WTC11 (cell line): ENCODE results near the gene NEK11. TPM values are rescaled to one million over a fixed set of nuclear protein-coding genes. Genes with fewer than 3 reads are reported as not detected.

ENCODE experiments used
- ATAC-seq: fragments of 200-7000 bp; cut with Tn5 transposase; 2 replicates; pipeline ENCODE4 v1.10.0; 2021; ENCODE audit warnings: mild to moderate bottlenecking, moderate library complexity
- CTCF ChIA-PET: fragments of 300-600 bp; sonication (Branson Sonifier 250); formaldehyde crosslinking; loops from one replicate; lab custom pipeline; 2021; ENCODE audit warnings: antibody characterized with exemption; lab: Charles Lee
- POLR2A ChIA-PET: fragments of 350-600 bp; sonication (Branson Sonifier 250); formaldehyde crosslinking; loops from one replicate; lab custom pipeline; 2021; ENCODE audit warnings: antibody characterized with exemption; lab: Charles Lee
- DNase-seq: peaks from one replicate; pipeline ENCODE4 v3.0.0; 2021; ENCODE audit warnings: low spot score
- H3K27ac Mint-ChIP-seq: 2 replicates; pipeline ENCODE4 v1.8.0; 2021; ENCODE audit warnings: mixed read lengths
- H3K27me3 Mint-ChIP-seq: 2 replicates; pipeline ENCODE4 v1.8.0; 2021; ENCODE audit warnings: low read depth, mild to moderate bottlenecking, moderate library complexity, mixed read lengths
- H3K36me3 Mint-ChIP-seq: 2 replicates; pipeline ENCODE4 v1.8.0; 2021; ENCODE audit warnings: mixed read lengths
- H3K4me1 Mint-ChIP-seq: 2 replicates; pipeline ENCODE4 v1.8.0; 2022; ENCODE audit warnings: mixed read lengths
- H3K4me3 Mint-ChIP-seq: 2 replicates; pipeline ENCODE4 v1.8.0; 2021; ENCODE audit warnings: mild to moderate bottlenecking, moderate library complexity, mixed read lengths
- H3K9me3 Mint-ChIP-seq: 2 replicates; pipeline ENCODE4 v1.8.0; 2021; ENCODE audit warnings: mixed read lengths
- ATF1 ChIP-seq: sonication (generic); formaldehyde crosslinking; IDR thresholded peaks from 2 replicates; pipeline ENCODE4 v1.8.1; 2023; ENCODE audit warnings: mild to moderate bottlenecking, moderate library complexity, missing genetic modification reagents
- ETV6 ChIP-seq: sonication (generic); formaldehyde crosslinking; IDR thresholded peaks from 2 replicates; pipeline ENCODE4 v1.8.1; 2022; ENCODE audit warnings: mild to moderate bottlenecking, missing genetic modification reagents
- FOXP4 ChIP-seq: sonication (generic); formaldehyde crosslinking; IDR thresholded peaks from 2 replicates; pipeline ENCODE4 v1.8.0; 2022; ENCODE audit warnings: mild to moderate bottlenecking, missing genetic modification reagents
- GABPB1 ChIP-seq: sonication (generic); formaldehyde crosslinking; IDR thresholded peaks from 2 replicates; pipeline ENCODE4 v1.8.1; 2023; ENCODE audit warnings: mild to moderate bottlenecking, missing genetic modification reagents
- GRHL2 ChIP-seq: fragments of 250-450 bp; sonication (Bioruptor Pico); IDR thresholded peaks from 2 replicates; pipeline ENCODE4 v1.8.0; 2022; ENCODE audit warnings: mild to moderate bottlenecking, moderate library complexity; ENCODE audit not compliant: insufficient replicate concordance, severe bottlenecking
- GTF2I ChIP-seq: fragments of 250-450 bp; sonication (Bioruptor Pico); conservative IDR thresholded peaks from 2 replicates; pipeline ENCODE4 v1.4.0; 2021; ENCODE audit warnings: mild to moderate bottlenecking
- HMGXB4 ChIP-seq: sonication (generic); formaldehyde crosslinking; IDR thresholded peaks from 2 replicates; pipeline ENCODE4 v1.8.1; 2023; ENCODE audit warnings: mild to moderate bottlenecking, moderate library complexity, missing genetic modification reagents
- IRF1 ChIP-seq: sonication (generic); formaldehyde crosslinking; IDR thresholded peaks from 2 replicates; pipeline ENCODE4 v1.8.0; 2023; ENCODE audit warnings: missing genetic modification reagents
- IRF2 ChIP-seq: sonication (generic); formaldehyde crosslinking; IDR thresholded peaks from 2 replicates; pipeline ENCODE4 v1.8.0; 2022; ENCODE audit warnings: low read depth, missing genetic modification reagents, borderline replicate concordance
- KAT7 ChIP-seq: sonication (generic); formaldehyde crosslinking; IDR thresholded peaks from 2 replicates; pipeline ENCODE4 v1.8.1; 2023; ENCODE audit warnings: missing genetic modification reagents, mild to moderate bottlenecking, borderline replicate concordance
- OVOL2 ChIP-seq: fragments of 250-450 bp; sonication (Bioruptor Pico); IDR thresholded peaks from 2 replicates; pipeline ENCODE4 v1.9.0; 2021; ENCODE audit warnings: mild to moderate bottlenecking, borderline replicate concordance
- PRRX2 ChIP-seq: fragments of 250-450 bp; sonication (Bioruptor Pico); IDR thresholded peaks from 2 replicates; pipeline ENCODE4 v1.8.0; 2021; ENCODE audit warnings: mild to moderate bottlenecking
- SMAD3 ChIP-seq: sonication (generic); formaldehyde crosslinking; IDR thresholded peaks from 2 replicates; pipeline ENCODE4 v1.8.0; 2022; ENCODE audit warnings: missing genetic modification reagents, mild to moderate bottlenecking, borderline replicate concordance
- TEAD1 ChIP-seq: sonication (generic); formaldehyde crosslinking; IDR thresholded peaks from 2 replicates; pipeline ENCODE4 v1.8.0; 2022; ENCODE audit warnings: mild to moderate bottlenecking, missing genetic modification reagents
- ZMAT4 ChIP-seq: fragments of 250-450 bp; sonication (Bioruptor Pico); IDR thresholded peaks from 2 replicates; pipeline ENCODE4 v1.9.0; 2021; ENCODE audit warnings: mild to moderate bottlenecking
- ZNF219 ChIP-seq: sonication (generic); formaldehyde crosslinking; IDR thresholded peaks from 2 replicates; pipeline ENCODE4 v1.8.0; 2023; ENCODE audit warnings: missing genetic modification reagents, mild to moderate bottlenecking, borderline replicate concordance
- ZNF416 ChIP-seq: fragments of 250-450 bp; sonication (Bioruptor Pico); IDR thresholded peaks from 2 replicates; pipeline ENCODE4 v1.9.0; 2021; ENCODE audit warnings: mild to moderate bottlenecking, inconsistent platforms
- ZNF425 ChIP-seq: fragments of 250-450 bp; sonication (Bioruptor Pico); conservative IDR thresholded peaks from 2 replicates; pipeline ENCODE4 v1.9.0; 2021; ENCODE audit warnings: mild to moderate bottlenecking
- total RNA-seq: library from RNA; stranded (reverse); gene quantifications from 3 replicates; pipeline ENCODE4 v1.2.3, GENCODE V29; 2021
- TF ChIP-seq, protein P1 (sequence below): sonication (generic); formaldehyde crosslinking; conservative IDR thresholded peaks from 2 replicates; pipeline ENCODE4 v1.8.1; 2022; ENCODE audit warnings: mild to moderate bottlenecking, missing genetic modification reagents
- TF ChIP-seq, protein P2 (sequence below): sonication (generic); formaldehyde crosslinking; IDR thresholded peaks from 2 replicates; pipeline ENCODE4 v1.8.1; 2023; ENCODE audit warnings: mild to moderate bottlenecking, missing genetic modification reagents, moderate library complexity

Gene NEK11
- total RNA-seq, 1 experiment from 2014 or later: 1.6 TPM

DNA sequence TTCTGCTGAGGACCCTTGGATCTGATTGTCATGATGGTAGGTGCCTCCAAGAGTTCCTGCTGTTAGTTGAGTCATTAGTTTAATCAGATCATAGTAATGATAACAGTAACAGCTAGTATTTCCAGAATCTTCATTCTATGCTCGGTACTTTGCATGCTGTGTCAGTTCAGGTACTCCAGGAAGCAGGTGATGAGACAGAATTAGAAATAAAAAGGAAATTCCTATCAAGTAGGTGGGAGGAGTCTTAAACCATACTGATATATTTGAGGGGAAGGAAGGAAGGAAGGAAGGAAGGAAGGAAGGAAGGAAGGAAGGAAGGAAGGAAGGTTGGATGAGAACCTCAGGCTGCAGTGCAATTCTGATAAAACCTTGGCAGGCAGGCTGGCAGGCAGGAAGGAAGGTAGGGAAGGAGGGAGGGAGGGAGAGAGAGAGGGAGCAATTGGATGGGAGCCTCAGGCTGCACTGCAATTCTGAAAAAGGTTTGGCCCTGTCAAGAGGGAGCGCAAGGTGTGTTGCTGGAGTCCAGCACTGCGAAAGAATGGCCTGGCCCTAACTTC lies 206.1 kb downstream of the NEK11 start:
- ChIA-PET POLR2A (no interaction called here), CTCF (no interaction called here)
- H3K4me1 Mint-ChIP-seq: 0 out of 2 replicates have a peak, but pooled peaks cover 2% of the 10 kb centered on the region
- H3K9me3 Mint-ChIP-seq: no peaks in the 10 kb centered on the region
- H3K4me3 Mint-ChIP-seq: no peak overlapping the region
- no peaks in the 10 kb centered on the region for H3K36me3 Mint-ChIP-seq
- DNase-seq: no peak
- no peak for ATAC-seq
- TF ChIP-seq HMGXB4 (CRISPR knock-in tag) (no peak), ZMAT4 (CRISPR knock-in tag) (no peak), TEAD1 (CRISPR knock-in tag) (no peak)
- no peak overlapping the region for H3K27ac Mint-ChIP-seq
- H3K27me3 Mint-ChIP-seq: no peaks in the 10 kb centered on the region

DNA sequence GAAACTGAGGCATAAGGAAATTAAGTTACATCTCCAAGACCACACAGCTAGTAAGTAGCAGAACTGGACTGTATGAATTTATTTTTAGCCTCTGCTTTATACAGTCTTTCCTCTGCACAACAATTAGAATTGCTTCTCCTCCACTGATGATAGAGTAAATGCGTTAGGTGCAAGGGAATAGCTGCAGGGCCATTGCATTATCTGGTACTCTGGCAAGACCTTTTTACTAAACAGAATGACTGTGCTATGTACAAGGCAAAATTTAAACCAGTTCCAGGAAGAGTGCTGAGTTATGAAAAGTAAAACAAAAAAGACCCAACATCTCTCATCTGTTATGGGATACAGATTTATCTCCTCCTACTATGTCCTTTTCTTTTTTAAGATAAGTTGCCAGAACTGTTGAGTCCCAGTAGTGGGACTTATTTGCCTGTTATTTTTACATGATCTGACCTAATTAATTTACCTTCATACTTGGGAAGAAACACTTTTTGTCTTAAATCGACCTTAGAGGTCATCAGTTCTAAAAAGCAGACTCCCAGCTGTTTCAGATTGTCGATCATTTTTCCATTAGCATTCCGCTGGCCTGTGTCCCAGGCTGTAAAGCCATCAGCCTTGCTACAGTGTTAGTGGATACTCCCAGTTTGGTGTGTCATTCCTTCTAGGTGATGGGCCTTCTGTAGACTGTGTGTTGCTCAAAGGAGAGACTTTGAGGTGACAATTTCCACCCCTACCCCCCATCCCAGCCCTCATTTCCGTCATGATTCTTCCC lies 207.4 kb downstream of the NEK11 start:
- ATAC-seq (no peak), DNase-seq (no peak)
- CTCF ChIA-PET: no interaction called here
- TF ChIP-seq ATF1 (CRISPR knock-in tag): no peak
- TF ChIP-seq KAT7: no peak
- no peak for TF ChIP-seq GTF2I (CRISPR knock-in tag)
- no peak for TF ChIP-seq ZNF219
- no peak for TF ChIP-seq ZMAT4 (CRISPR knock-in tag)
- POLR2A ChIA-PET: interaction anchor here (0.7 kb wide), 1 partner anchor 344 kb away, joined by 4 read pairs; no protein-coding TSS in a partner anchor
- Mint-ChIP-seq H3K4me3 (no peak overlapping the region), H3K9me3 (no peaks in the 10 kb centered on the region), H3K27ac (no peak overlapping the region), H3K4me1 (0 out of 2 replicates have a peak, but pooled peaks cover 2% of the 10 kb centered on the region), H3K27me3 (no peaks in the 10 kb centered on the region), H3K36me3 (no peaks in the 10 kb centered on the region)

- Mint-ChIP-seq H3K9me3 (no peaks in the 10 kb centered on the region), H3K27me3 (no peaks in the 10 kb centered on the region), H3K36me3 (no peaks in the 10 kb centered on the region), H3K27ac (no peak overlapping the region), H3K4me3 (no peak overlapping the region), H3K4me1 (0 out of 2 replicates have a peak, but pooled peaks cover 2% of the 10 kb centered on the region)
- ATAC-seq (no peak), DNase-seq (no peak)
- POLR2A ChIA-PET: no interaction called here
- CTCF ChIA-PET: no interaction called here
- TF ChIP-seq SMAD3 (CRISPR knock-in tag) (no peak), GRHL2 (no peak), IRF1 (CRISPR knock-in tag) (no peak), ZNF416 (no peak), PRRX2 (no peak), ZNF425 (CRISPR knock-in tag) (no peak), ETV6 (CRISPR knock-in tag) (no peak), FOXP4 (CRISPR knock-in tag) (no peak), GABPB1 (CRISPR knock-in tag) (no peak), OVOL2 (no peak), HMGXB4 (CRISPR knock-in tag) (no peak), IRF2 (no peak)
- TF ChIP-seq, protein P1, sequence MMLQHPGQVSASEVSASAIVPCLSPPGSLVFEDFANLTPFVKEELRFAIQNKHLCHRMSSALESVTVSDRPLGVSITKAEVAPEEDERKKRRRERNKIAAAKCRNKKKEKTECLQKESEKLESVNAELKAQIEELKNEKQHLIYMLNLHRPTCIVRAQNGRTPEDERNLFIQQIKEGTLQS (CRISPR knock-in tag): no peak
- TF ChIP-seq, protein P2, sequence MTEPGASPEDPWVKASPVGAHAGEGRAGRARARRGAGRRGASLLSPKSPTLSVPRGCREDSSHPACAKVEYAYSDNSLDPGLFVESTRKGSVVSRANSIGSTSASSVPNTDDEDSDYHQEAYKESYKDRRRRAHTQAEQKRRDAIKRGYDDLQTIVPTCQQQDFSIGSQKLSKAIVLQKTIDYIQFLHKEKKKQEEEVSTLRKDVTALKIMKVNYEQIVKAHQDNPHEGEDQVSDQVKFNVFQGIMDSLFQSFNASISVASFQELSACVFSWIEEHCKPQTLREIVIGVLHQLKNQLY (CRISPR knock-in tag): no peak
These were observed 209.7 kb downstream of the NEK11 start for GRCh38 chr3:131236421-131236820.
